ENCODE measurements around the gene XPR1.
A peak's percentile ranks its signal among the peaks of the same experiment; 100 is the strongest.

Gene XPR1

DNA sequence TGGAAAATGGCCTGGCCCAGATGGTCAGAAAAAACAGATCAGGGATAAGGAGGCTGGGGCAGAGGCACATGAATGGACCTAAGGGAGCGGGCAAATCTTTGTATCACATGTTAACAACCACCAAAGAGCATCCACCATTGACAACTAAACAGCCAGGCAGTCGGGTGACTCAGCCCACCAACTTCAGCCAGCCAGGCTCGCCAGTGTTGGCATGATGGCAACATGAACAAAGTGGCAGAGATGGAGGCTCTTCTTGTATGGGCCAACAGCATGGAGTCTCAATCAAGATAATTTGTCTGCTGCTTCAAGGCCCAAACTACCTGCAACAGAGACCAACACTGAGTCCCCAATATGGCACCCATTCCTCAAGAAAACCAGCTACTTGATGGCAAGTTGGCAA is 264.3 kb downstream of the XPR1 start:
- no peak for DNase-seq

DNA sequence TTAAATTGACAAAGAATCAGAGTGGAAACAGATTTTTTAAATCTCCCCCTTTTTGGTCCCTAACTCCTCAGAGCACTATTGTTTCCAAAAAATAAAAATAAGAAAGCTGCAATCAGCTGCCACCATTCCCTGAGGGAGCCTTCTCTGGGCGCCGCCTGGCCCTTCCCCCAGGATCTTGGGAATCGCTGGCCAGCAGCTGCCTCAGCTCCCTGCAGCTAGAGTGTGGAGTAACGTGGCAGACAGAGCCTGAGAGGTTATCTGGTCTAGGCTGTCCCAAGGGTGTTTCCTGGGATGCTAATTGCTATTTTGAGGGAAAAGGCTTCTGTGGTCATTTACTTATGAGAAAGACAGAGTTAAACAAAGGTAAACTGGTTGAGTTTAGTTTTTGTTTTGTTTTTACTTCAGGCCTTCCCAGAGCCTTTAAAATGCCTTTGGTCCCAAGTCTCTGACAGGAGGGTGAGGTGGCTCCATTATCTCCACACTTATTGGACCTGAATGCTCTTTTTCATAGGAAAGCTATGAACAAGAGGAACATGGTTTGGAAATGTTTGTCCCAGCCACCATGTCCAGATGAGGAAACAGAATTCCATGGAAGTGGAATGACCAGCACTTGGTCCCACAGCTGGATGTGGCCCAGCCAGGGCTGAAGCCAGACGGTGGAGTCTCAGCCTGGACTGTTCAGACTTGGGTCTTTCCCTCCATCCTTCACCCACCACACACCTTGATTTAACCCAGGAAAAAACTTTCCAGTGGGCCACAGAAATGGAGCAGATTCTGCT is 266.8 kb downstream of the XPR1 start:
- DNase-seq, result no peak

DNA sequence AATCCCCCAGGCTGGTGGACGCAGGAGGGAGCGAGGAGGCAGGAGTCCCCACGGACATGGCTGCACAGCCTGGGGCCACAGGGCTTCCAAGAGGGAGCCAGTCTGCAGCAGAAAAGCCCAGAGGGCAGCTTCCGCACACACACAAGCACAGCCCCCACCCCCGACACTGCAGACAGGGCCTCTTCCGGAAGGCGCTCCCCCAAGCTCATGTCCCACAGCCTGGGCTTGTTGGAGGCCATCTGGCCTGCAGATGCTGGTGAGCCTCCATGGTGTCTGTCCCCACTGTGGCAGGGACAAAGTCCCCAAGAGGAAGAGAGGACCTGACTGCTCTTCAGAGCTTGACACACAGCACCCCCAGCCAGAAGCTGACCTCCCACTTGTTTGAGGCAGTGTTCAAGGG is 267.4 kb downstream of the XPR1 start:
- no peak for DNase-seq

DNA sequence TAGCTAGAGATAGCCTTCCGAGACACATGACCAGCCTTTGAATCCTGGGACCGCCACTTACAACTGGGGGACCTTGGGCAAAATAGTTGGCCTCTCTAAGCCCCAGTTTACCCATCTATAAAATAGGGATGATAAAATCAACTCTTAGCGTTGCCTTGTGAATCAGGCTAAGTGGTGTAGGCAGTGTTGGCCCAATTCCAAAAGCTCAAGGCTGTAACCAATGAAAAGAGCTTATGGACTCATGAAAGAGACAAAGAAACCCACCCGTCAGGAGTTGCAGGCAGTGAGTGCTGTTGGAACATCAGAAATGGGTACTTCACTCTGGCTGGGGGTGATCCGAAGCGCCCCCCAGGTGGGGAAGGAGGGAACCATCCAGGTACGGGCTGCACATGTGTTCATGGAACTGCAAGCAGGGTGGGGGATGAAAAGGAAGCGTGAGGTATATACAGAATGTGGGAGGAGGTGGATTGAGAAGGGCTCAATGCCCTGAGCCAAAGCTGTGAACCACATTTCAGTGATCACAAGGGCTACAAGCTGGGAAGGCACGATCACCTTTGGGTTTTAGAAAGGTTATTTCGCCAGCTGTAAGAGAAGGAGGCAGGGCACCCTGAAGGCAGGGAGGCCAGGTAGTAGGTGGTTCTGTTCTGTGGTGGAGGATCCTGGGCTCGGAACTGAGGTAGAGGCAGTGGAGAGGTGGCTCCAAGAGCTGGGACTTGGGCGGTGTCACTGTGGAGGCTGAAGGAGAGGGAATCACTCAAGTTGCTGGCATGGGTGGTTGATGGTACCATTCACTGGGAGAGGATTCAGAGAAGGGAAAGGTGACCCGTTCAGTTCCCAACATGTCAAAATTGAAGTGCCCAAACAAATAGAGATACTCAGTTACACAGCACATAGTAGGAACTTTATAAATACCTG is 269.5 kb downstream of the XPR1 start:
- no peak for DNase-seq

DNA sequence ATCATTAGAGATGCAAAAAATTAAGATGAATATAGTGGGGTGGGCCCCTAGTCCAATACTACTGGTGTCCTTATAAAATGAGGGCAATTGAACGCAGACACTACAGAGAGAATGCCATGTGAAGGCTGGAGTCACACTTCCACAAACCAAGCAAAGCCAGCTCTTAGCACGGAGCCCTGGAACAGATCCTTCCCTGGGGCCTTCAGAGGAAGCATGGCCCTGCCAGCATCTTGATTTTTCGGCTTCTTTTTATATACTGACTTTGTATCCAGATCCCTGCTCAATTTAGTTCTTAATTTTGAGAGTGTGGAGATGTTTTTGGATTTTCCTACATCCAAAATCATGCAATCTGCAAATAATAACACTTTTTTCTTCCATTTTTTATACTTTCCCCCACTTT is 270.7 kb downstream of the XPR1 start:
- DNase-seq, result no peak

DNA sequence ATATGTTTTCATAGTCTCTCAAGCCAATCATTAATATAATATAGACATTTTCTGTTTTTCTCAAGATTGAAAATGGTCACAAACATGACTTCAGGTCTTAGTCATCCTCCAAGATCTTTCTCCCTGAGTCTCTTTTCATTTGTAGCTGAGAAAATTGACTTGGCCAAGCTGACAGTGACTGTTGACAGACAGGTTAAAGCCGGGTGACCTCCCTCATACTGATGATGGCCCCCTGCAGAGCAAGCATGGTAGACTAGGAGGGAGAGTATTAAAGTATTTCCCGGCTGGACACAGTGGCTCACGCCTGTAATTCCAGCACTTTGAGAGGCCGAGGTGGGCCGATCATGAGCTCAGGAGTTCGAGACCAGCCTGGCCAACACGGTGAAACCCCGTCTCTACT is 274.1 kb downstream of the XPR1 start:
- DNase-seq, result no peak

DNA sequence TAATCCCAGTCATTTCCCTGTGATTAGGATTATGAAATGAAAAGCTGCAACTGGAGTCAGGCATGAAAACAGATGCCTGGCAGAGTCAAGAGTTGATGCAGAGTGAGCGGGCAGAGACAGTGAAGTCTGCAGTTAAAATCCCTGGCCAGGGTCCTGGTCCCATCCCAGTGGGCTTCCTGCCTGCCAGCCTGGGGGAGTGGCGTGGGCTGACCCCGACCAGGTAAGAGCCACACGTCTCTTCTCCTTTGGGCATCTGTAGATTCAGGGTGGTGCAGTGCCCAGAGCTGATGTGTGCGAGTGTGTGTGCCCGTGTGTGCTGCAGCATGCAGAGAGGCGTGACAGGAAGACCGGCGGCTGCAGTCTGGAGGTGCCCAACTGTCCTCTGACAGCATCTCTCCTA is 274.7 kb downstream of the XPR1 start:
- DNase-seq, result no peak

DNA sequence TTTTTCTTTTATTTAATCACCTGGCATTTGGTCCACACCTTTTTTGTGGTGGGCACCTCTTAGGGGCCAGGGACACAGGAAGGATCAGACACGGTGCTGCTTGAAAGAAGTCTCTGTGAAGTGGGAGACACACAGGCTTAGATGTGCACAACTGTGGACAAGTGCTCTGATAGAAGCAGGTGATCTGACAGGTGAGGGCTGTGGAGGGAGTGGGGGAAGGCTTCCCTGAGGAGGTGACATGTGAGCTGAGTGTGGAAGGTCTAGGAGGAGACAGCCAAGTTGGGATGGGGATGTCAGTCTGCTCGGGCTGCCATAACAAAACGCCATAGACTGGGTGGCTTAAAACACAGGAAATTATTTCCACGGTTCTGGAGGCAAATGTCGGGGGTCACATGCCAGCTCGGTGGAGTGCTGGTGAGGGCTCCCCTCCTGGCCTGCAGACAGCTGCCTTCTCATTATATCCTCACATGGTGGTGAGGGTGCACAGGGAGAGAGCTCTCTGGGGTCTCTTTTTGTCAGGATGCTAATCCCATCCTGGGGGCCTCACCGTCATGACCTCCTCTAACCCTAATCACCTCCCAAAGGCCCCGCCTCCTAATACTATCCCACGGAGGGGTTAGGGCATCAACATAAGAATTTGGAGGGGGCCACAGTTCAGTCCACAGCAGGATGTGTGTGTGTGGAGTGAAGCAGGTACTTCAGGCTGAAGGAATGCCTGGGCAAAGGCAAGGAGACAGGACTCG is 275.7 kb downstream of the XPR1 start:
- no peak for DNase-seq

DNA sequence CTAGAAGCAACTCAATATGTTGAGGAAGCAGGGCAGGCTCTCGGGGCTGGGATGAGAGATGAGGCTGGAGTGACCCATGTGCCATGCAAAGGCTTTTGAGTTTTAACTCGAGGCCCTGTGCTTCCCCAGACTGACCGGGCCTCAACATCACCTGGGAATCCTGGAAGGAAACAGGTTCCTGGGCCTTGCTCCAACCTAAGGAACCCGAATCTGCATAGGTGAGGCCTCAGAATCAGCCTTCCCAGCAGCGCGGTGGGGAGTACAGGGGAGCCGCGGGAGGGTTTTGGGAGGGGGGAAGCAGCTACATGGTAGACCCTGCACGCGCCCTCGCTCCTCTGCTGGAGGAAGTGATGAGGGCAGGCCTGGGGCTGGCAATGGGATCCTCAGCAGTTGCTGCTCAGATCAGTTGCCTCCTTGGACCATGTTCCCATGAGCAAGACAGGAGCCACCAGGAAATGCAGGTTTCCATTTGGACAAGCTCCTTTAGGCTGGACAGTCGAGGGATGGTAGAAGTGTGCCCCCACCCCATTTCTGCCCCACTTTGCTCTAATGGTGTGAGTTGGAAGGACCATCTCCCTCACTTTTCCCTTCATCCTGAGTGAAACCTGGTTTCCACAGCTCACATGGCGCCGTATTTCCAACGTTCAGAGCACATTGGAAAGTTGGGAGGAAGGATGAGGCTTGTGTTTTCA is 276.4 kb downstream of the XPR1 start:
- DNase-seq, result no peak

DNA sequence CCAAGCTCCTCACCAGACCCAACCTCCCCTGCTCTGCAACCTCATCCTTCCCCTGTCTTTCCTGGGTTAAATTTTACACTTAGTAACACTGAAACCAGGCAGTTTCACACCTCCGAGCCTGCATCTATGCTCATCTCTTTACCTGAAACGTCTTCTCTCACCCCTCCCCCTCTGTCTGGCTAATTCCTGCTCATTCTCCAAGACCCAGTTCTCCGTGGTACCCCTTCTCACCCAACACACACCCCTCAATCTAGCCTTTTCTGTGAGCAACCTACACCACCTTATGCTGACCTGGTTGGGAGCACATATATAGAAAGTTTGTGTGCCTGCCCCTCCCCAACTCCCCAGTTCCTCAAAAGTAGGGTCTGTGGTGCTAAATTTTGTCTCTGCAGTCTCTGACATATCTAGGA is 277.2 kb downstream of the XPR1 start:
- no peak for DNase-seq

DNA sequence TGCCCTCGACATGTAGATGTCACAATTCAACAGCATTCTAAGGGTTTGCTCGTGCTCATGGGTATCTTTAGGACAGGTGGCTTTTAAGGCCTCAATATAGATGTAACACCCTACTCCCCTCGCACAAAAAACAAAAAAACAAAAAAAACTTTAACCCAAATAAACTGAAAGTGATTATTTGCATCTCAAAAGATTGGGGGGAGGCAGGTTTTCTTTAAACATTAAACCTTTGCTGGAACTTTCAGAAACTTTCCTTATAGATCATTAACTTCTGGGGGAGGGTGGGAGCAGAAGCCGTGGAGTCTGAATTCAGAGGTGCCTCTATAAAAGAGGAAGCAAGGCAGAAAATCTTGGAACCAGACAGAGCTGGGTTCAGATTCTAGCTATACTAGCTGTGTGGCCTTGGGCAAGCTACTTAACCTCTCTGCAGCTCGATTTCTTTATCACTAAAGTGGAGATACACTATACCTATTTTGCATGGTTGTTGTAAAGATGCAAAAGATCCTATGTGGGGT is 277.7 kb downstream of the XPR1 start:
- DNase-seq, result no peak

DNA sequence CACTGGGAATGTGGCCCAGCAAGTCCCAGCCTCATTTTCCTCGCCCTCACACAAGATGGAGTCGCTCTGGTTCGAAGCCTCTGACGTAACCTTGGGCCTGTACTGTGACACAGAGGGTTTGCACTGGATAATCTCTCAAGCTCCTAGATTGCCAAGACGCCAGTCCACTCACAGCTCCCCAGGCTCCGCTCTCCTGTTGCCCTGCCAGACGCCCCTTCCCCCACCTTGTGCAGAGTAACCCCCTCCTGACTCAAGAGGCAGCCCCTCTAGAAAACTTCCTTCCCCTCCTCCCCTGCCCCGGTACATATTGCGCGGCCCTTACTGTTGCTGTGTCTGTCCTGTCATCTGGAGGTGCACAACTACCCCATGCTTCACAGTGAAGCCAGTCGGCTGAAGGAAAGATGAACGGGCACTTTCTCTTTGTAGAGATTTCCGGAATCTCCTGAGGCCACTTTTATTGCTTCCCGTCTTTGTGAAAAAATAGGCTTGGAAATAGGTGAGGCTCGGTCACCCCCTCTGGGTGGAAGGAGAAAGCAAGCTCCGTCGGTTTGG is 279.9 kb downstream of the XPR1 start:
- DNase-seq, result no peak

DNA sequence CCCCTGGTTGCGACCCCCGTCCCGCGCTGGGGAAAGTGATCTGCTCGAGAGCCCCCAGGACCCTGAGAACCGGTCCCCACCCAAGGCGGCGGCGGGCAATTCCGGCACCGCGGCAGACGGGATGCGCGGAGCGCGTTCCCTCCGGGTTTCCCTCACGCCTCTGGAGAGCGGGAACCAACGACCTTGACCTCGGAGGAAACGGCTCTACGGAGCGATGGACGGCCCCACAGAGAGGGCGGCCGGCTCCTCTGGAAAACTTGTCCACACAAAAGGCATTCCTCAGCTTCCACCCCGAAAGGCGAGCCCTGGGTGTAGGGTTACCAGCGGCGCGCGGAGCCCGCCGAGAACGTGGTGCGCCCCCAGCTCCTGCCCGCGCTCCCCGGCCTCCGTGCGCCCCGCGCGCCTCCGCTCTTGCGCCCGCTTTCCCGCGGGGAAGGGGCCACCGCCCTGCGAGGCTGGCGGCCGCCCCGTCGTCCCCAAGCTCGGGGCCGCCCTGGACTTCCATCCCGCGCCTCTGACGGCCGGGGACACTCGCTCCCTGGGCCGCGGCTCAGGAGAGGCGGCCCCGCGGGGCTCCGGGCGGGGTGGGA is 280.5 kb downstream of the XPR1 start:
- DNase-seq, result no peak

DNA sequence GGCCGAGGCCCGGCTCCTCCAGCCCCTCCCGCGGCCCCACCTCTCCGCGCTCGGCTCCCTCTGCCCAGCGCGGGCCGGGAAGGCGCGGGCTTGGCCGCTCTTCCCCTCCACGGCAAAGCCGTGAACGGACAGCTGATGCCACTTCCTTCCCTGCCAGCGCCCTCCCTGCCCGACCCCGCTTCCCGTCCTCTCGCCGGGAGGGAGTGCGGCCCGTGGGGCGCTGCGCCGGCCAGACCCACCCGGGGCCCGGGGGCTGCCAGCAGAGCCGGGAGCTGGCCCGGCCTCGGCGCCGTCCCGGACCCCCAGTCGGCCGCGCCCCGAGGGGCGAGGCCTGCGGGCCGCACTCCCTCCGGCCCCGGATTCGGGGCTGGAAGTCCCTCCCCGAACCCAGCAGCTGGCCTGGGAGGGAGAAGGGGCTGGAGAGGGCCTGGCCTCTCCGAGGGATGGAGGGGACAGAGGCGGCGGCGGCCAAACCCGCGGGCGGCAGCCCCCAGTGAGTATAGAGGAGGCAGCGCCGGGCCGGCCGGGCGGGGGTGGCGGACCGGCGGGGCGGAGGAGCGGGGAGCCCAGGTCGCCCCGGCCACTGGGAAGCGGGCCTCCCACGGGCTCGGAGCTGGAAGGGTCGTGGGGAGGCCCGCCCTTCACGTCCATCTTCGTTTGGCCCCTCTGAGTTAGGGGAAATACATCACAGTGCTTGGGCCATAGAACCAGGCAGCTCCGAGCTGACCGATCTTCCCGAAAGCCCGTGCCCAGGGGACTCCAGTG is 281.2 kb downstream of the XPR1 start, which contains the start of gene KIAA1614:
Gene KIAA1614, plus strand, starts transcription at position 97 of the 765 bp plus-strand sequence. Its CDS starts 347 bp downstream, at position 444.
- DNase-seq, result peak; percentile 46

DNA sequence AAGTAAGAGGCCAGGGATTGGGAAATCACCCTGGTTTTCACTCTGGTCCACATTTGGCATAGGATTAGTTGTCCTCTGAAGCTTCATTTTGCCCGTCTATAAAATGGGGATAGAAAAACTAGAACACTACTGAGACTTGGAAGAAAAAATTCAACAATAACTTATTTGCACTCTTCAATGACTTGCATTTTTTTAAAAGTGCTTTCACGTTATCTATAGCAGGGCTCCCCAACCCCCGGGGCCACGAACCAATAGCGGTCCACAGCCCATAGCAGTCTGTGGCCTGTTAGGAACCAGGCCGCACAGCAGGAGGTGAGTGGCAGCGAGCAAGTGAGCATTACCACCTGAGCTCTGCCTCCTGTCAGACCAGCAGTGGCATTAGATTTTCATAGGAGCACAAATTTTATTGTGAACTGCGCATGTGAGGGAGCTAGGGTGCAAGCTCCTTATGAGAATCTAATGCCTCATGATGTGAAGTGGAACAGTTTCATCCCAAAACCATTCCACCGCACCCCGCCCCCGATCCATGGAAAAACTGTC is 283.7 kb downstream of the XPR1 start:
- DNase-seq, result no peak

DNA sequence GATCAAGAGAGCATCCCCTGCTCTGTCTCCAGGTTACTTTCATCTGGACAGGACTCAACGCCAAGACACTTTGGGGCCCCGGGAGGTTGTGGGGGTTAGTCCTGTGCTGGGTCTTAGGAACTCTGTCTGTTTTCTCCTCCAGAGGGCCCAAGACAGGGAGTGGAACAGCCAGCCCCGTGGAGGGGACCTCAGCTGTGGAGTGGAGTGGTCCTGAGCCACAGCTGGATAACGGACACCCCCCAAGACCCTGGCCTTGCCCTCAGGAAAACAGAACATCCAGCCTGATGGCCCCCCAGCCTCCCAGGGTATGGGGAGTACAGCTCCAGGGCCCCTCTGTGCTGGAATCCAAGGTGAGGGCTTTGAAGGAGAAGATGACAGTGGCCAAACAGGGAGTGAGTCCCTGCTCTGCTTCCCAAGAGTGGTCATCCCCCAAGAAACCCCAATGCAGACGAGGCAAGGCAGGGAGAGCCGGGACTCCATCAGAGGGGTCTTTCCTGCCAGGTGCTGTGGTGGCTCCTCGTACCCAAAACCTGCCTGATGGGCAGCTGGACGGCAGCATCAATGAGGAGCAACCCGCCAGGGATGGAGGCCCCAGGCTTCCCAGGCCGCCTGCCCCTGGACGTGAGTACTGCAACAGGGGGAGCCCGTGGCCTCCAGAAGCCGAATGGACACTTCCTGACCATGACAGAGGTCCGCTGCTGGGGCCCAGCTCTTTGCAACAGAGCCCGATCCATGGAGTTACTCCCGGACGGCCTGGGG is 284.4 kb downstream of the XPR1 start:
- no peak for DNase-seq

DNA sequence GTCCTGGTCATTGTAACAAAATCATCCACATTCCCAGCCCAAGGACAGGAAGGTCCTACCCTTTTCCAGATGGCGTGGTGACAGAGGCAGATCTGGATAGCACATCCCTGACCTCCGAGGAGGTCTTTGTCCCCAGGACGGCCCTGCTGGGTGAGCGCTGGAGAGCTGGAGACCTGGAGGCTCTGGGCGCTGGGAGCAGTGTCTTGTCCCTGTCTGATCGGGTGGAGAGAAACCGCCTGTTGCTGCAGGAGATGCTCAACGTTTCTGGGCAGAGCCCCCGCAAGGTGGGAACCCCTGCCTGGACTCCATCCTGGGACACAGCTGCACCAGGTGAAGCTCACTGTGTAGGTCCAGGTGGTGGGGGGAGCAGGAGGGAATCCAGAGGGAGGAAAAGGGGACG is 284.9 kb downstream of the XPR1 start:
- no peak for DNase-seq

DNA sequence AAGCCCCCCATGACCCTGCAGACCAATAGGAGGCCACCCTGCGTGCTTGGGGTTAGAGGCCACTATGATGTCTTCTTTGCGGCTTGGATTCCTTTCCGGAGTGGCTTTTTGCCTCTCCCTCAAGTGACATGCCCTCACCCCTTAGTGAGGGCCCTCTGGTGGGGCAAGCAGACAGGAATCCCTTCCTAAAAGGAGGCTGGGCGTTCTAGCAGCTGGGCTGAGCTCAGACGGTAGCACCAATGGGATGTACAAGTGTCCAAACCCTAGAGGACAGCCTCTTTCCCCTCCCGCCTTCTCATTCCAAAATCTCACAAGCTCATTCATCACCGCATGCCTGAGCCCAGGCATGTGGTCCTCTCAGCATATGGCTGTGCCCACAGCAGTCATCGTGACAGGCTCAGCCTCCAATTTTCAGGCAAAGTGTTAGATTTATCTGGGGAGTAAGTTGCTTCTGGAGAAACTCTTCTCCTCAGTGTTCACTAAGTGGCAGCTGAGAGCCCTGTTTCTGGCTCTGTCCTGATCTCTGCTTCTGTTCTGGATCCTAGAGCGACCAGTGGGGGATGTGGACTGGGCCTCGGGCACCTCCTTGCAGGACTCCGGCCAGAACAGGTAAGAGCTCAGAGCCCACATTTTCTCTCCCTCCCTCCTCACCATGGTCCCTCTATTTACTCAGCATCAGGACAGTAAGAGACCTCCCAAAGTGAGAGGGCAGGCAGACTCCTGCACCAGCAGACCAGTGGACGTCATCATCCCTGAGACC is 285.7 kb downstream of the XPR1 start:
- DNase-seq, result no peak

DNA sequence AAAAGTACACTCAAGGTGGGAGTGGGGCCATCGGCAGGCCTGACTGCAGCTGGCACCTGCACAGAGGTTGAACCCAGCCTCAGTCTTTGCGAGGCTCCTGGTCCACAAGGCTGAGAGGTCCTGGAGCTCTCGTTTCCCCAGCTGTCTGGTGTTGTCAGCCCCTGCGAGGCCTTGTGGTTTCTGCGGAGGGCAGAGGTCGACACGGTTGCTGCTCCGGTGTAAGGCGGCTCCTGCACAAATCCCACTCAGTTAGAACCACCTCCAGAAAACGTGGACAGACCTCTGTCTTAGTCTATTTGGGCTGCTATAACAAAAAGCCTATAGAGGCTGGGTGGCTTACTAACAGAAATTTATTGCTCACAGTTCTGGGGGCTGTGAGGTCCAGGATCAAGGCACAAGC is 286.7 kb downstream of the XPR1 start:
- no peak for DNase-seq

Measured in inflammatory macrophage treated with lipopolysaccharide for 4 hours (primary cell).